ENCODE data around the gene BRD9.

DNA sequence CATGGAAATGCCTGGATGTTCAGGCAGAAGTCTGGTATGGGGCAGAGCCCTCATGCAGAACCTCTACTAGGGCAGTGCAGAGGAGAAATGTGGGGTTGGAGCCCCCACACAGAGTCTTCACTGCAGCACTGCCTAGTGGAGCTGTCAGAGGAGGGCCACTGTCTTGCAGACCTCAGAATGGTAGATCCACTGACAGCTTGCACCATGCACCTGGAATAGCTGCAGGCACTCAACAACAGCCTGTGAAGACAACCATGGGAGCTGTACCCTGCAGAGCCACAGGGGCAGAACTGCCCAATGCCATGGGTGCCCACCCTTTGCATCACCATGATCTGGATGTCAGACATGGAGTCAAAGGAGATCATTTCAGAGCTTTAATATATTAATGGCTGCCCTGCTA is 37.0 kb upstream of the BRD9 start:
- no peak for TF ChIP-seq CTCF (IDR thresholded peaks at IDR 0.05)
- TF ChIP-seq POLR2A (IDR thresholded peaks at IDR 0.05), result no peak

Data from transverse colon (tissue), 3 donors.